Gastrocnemius medialis (tissue), 4 donors: Measurements from ENCODE around the gene MSTN. TPM values are rescaled to one million over a fixed set of nuclear protein-coding genes. Genes with fewer than 3 reads are reported as not detected.

Experiments used
- ATAC-seq, 2 donors: fragments of 150-250 bp; one replicate each; pipeline ENCODE4 v1.9.1; 2016
- DNase-seq, 2 donors: peaks; one replicate each; pipeline ENCODE4 v3.0.0-alpha.2; 2019
- H3K27ac ChIP-seq, 4 donors: fragments of 200-600 bp; sonication (generic); 1 replicate in 1 of 4; 2 replicates in 3 of 4; pipeline ENCODE4 v1.5.1; 2016 to 2018; ENCODE audit warnings: mild to moderate bottlenecking in 2 of 4, moderate library complexity in 1 of 4
- H3K27me3 ChIP-seq, 3 donors: fragments of 200-600 bp; sonication (generic) in 2 of 3; 1 replicate in 1 of 3; 2 replicates in 2 of 3; pipeline versions ENCODE4 v1.5.1 to v1.6.0; 2016 to 2019; ENCODE audit warnings: mild to moderate bottlenecking in 1 of 3, moderate library complexity in 1 of 3
- H3K36me3 ChIP-seq, 2 donors: fragments of 200-600 bp; sonication (generic) in 1 of 2; one replicate each; pipeline ENCODE4 v1.5.1; 2017 to 2018
- H3K4me1 ChIP-seq, 2 donors: fragments of 200-600 bp; sonication (generic) in 1 of 2; one replicate each; pipeline ENCODE4 v1.5.1; 2016 to 2017; ENCODE audit warnings: mild to moderate bottlenecking in 2 of 2
- H3K4me3 ChIP-seq, 4 donors: fragments of 200-600 bp; sonication (generic) in 3 of 4; 1 replicate in 1 of 4; 2 replicates in 3 of 4; pipeline ENCODE4 v1.5.1; 2016 to 2019; ENCODE audit warnings: mild to moderate bottlenecking in 2 of 4
- H3K9me3 ChIP-seq, 3 donors: fragments of 200-600 bp; sonication (generic) in 2 of 3; 1 replicate in 1 of 3; 2 replicates in 2 of 3; pipeline ENCODE4 v1.5.1; 2016 to 2019
- CTCF ChIP-seq, 5 experiments: fragments of 450-650 bp in 3 of 5; fragments of 200-600 bp in 2 of 5; sonication (generic) in 2 of 5; IDR thresholded peaks in 4 of 5; conservative IDR thresholded peaks in 1 of 5; 1 replicate in 4 of 5; 2 replicates in 1 of 5; pipeline ENCODE4 v1.5.1; 2016 to 2019; ENCODE audit warnings: antibody characterized with exemption in 5 of 5, mild to moderate bottlenecking in 3 of 5, moderate library complexity in 3 of 5
- POLR2A ChIP-seq, 2 donors: fragments of 450-650 bp; IDR thresholded peaks; one replicate each; pipeline ENCODE4 v1.6.1; 2017; ENCODE audit warnings: antibody characterized with exemption in 2 of 2, mild to moderate bottlenecking in 2 of 2, moderate library complexity in 2 of 2
- in situ Hi-C, 4 donors: fragments of 200-750 bp; cut with MboI; loops; one replicate each; pipeline versions ENCODE4 v1.15.0 to v1.8.0; 2017; ENCODE audit warnings: low sequenced_read_pairs in 4 of 4
- intact Hi-C: fragments of 100-400 bp; cut with DNase I; formaldehyde crosslinking; loops from one replicate; pipeline ENCODE4 v1.15.1; 2023; ENCODE audit warnings: low total_unique reads
- total RNA-seq, 4 donors: library from RNA; depleted of rRNA; stranded (reverse); fragments of >200 nt; gene quantifications; one replicate each; pipeline versions ENCODE4 v1.1.0 to v1.2.3, GENCODE V29; 2016

MSTN gene
- total RNA-seq, 4 donors from 2014 or later, result 0.11 to 6.2 (median 1.2) TPM

- TF ChIP-seq POLR2A (IDR thresholded peaks at IDR 0.05) (no peak), CTCF (IDR thresholded peaks at IDR 0.05 in 4 of 5, conservative IDR thresholded peaks at IDR 0.05 in 1 of 5) (no peak)
- Histone ChIP-seq H3K27me3 (no peaks in the 10 kb centered on the region), H3K36me3 (no peaks in the 10 kb centered on the region), H3K4me1 (peaks cover 0 to 11% of the 10 kb centered on the region in 2 donors), H3K9me3 (no peaks in the 10 kb centered on the region), H3K27ac (no peak overlapping the region), H3K4me3 (no peak overlapping the region)
- ATAC-seq (no peak), DNase-seq (no peak)
- intact Hi-C loops, result no loop called here
- in situ Hi-C loops, result loop anchor here in 3 of 4 donors (25.0 kb wide), 4 partner anchors 97 to 722 kb away; a partner anchor contains a TSS
Observed at GRCh38 chr2:190090148-190090547, 27.6 kb upstream of the MSTN start.

- Histone ChIP-seq H3K36me3 (no peaks in the 10 kb centered on the region), H3K27ac (no peak overlapping the region), H3K4me3 (no peak overlapping the region), H3K9me3 (no peaks in the 10 kb centered on the region), H3K4me1 (peaks cover 0 to 9% of the 10 kb centered on the region in 2 donors), H3K27me3 (no peaks in the 10 kb centered on the region)
- DNase-seq (peak in 1 of 2 donors; percentile 36), ATAC-seq (peak; percentile 74 to 84)
- in situ Hi-C loops, result loop anchor here (5.0 to 25.0 kb wide), 10 partner anchors 33 to 723 kb away; a partner anchor contains a TSS
- intact Hi-C loops, result loop anchor here (1.0 to 5.0 kb wide), 6 partner anchors 33 to 284 kb away; partner anchors contain the start of gene HIBCH
- TF ChIP-seq CTCF (IDR thresholded peaks at IDR 0.05 in 4 of 5, conservative IDR thresholded peaks at IDR 0.05 in 1 of 5) (peak; percentile 66 to 78 (median 68)), POLR2A (IDR thresholded peaks at IDR 0.05) (no peak)
Observed at GRCh38 chr2:190088917-190089316, 26.4 kb upstream of the MSTN start.

- H3K27me3 ChIP-seq, result no peaks in the 10 kb centered on the region
- in situ Hi-C loops (loop anchor here (5.0 to 25.0 kb wide), 10 partner anchors 38 to 728 kb away; a partner anchor contains a TSS), intact Hi-C loops (loop anchor here (5.0 kb wide), 1 partner anchor 233 kb away; the partner anchor contains the start of gene HIBCH)
Observed at GRCh38 chr2:190084704-190085103, 22.2 kb upstream of the MSTN start.

GRCh38 chr2:190082118-190082517, 19.6 kb upstream of the MSTN start:
- Histone ChIP-seq H3K36me3 (no peaks in the 10 kb centered on the region), H3K4me3 (no peak overlapping the region), H3K27ac (no peak overlapping the region), H3K4me1 (no peaks in the 10 kb centered on the region), H3K9me3 (no peaks in the 10 kb centered on the region), H3K27me3 (no peaks in the 10 kb centered on the region)
- in situ Hi-C loops (loop anchor here (10.0 to 25.0 kb wide), 7 partner anchors 93 to 730 kb away; a partner anchor contains a TSS), intact Hi-C loops (no loop called here)
- no peak for DNase-seq
- TF ChIP-seq CTCF (IDR thresholded peaks at IDR 0.05 in 4 of 5, conservative IDR thresholded peaks at IDR 0.05 in 1 of 5) (no peak), POLR2A (IDR thresholded peaks at IDR 0.05) (no peak)
- ATAC-seq, result no peak

More at GRCh38 chr2:190084704-190085103, 22.2 kb upstream of the MSTN start:
- TF ChIP-seq CTCF (IDR thresholded peaks at IDR 0.05 in 4 of 5, conservative IDR thresholded peaks at IDR 0.05 in 1 of 5) (no peak), POLR2A (IDR thresholded peaks at IDR 0.05) (no peak)
- Histone ChIP-seq H3K36me3 (no peaks in the 10 kb centered on the region), H3K4me1 (no peaks in the 10 kb centered on the region), H3K27ac (no peak overlapping the region), H3K9me3 (no peaks in the 10 kb centered on the region), H3K4me3 (no peak overlapping the region)
- no peak for ATAC-seq
- no peak for DNase-seq
